Measurements from ENCODE around the gene IWS1. TPM values are rescaled to one million over a fixed set of nuclear protein-coding genes. Genes with fewer than 3 reads are reported as not detected.

IWS1 gene
- total RNA-seq, 1 experiment from 2014 or later, result 70.5 TPM

DNA sequence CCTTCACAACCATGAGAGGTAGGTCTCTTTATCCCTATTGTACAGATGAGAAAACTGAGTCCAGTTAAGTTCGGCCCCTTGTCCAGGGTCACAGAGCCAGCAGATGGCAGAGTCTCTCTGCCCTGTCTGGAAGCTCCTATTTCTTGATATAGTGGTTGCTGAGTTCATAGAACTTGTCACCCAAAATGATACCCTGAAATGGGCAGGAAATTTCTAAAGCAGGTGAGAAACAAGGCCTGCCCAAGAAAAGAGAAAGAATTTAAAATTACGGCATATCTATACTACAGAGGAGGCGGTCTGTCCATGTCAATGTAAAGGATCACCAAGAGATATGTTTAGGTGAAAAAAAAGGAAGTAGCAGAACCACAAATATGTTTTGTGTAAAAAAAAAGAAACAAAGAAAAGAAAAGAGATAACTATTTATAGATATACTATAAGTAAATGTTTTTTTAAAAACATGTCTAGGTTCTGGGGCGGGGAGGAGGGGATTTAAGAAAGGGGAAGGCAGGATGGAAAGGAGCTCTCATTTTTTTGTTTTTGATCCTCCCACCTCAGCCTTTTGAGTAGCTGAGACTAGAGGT is 49.0 kb upstream of the IWS1 start:
- CTCF ChIA-PET, result interaction anchor here (2.6 kb wide), 1 partner anchor 16 kb away, joined by 21 read pairs; no protein-coding TSS in a partner anchor
- no peak for ATAC-seq

More for the DNA sequence above, 49.0 kb upstream of the IWS1 start:
- no peak overlapping the region for H3K27ac Mint-ChIP-seq
- POLR2A ChIA-PET, result no interaction called here
- H3K36me3 Mint-ChIP-seq, result no peaks in the 10 kb centered on the region
- H3K27me3 Mint-ChIP-seq (ENCODE audit: low read depth), result no peaks in the 10 kb centered on the region; the same call in 1 of the 2 replicates
- TF ChIP-seq, protein P1, sequence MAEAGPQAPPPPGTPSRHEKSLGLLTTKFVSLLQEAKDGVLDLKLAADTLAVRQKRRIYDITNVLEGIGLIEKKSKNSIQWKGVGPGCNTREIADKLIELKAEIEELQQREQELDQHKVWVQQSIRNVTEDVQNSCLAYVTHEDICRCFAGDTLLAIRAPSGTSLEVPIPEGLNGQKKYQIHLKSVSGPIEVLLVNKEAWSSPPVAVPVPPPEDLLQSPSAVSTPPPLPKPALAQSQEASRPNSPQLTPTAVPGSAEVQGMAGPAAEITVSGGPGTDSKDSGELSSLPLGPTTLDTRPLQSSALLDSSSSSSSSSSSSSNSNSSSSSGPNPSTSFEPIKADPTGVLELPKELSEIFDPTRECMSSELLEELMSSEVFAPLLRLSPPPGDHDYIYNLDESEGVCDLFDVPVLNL (CRISPR knock-in tag; IDR thresholded peaks at IDR 0.05; ENCODE audit: borderline replicate concordance, low read depth), result no peak
- TF ChIP-seq, protein P2, sequence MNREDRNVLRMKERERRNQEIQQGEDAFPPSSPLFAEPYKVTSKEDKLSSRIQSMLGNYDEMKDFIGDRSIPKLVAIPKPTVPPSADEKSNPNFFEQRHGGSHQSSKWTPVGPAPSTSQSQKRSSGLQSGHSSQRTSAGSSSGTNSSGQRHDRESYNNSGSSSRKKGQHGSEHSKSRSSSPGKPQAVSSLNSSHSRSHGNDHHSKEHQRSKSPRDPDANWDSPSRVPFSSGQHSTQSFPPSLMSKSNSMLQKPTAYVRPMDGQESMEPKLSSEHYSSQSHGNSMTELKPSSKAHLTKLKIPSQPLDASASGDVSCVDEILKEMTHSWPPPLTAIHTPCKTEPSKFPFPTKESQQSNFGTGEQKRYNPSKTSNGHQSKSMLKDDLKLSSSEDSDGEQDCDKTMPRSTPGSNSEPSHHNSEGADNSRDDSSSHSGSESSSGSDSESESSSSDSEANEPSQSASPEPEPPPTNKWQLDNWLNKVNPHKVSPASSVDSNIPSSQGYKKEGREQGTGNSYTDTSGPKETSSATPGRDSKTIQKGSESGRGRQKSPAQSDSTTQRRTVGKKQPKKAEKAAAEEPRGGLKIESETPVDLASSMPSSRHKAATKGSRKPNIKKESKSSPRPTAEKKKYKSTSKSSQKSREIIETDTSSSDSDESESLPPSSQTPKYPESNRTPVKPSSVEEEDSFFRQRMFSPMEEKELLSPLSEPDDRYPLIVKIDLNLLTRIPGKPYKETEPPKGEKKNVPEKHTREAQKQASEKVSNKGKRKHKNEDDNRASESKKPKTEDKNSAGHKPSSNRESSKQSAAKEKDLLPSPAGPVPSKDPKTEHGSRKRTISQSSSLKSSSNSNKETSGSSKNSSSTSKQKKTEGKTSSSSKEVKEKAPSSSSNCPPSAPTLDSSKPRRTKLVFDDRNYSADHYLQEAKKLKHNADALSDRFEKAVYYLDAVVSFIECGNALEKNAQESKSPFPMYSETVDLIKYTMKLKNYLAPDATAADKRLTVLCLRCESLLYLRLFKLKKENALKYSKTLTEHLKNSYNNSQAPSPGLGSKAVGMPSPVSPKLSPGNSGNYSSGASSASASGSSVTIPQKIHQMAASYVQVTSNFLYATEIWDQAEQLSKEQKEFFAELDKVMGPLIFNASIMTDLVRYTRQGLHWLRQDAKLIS (CRISPR knock-in tag; IDR thresholded peaks at IDR 0.05; ENCODE audit: borderline replicate concordance), result no peak
- TF ChIP-seq, protein P3, sequence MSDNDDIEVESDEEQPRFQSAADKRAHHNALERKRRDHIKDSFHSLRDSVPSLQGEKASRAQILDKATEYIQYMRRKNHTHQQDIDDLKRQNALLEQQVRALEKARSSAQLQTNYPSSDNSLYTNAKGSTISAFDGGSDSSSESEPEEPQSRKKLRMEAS (CRISPR knock-in tag; IDR thresholded peaks at IDR 0.05), result no peak
- no peak for TF ChIP-seq ELF4 (CRISPR knock-in tag; IDR thresholded peaks at IDR 0.05; ENCODE audit: low read depth)
- no peak for TF ChIP-seq ZNF219 (CRISPR knock-in tag; IDR thresholded peaks at IDR 0.05; ENCODE audit: borderline replicate concordance)
- no peak for TF ChIP-seq ZBTB21 (CRISPR knock-in tag; IDR thresholded peaks at IDR 0.05; ENCODE audit: borderline replicate concordance)
- TF ChIP-seq, protein P4, sequence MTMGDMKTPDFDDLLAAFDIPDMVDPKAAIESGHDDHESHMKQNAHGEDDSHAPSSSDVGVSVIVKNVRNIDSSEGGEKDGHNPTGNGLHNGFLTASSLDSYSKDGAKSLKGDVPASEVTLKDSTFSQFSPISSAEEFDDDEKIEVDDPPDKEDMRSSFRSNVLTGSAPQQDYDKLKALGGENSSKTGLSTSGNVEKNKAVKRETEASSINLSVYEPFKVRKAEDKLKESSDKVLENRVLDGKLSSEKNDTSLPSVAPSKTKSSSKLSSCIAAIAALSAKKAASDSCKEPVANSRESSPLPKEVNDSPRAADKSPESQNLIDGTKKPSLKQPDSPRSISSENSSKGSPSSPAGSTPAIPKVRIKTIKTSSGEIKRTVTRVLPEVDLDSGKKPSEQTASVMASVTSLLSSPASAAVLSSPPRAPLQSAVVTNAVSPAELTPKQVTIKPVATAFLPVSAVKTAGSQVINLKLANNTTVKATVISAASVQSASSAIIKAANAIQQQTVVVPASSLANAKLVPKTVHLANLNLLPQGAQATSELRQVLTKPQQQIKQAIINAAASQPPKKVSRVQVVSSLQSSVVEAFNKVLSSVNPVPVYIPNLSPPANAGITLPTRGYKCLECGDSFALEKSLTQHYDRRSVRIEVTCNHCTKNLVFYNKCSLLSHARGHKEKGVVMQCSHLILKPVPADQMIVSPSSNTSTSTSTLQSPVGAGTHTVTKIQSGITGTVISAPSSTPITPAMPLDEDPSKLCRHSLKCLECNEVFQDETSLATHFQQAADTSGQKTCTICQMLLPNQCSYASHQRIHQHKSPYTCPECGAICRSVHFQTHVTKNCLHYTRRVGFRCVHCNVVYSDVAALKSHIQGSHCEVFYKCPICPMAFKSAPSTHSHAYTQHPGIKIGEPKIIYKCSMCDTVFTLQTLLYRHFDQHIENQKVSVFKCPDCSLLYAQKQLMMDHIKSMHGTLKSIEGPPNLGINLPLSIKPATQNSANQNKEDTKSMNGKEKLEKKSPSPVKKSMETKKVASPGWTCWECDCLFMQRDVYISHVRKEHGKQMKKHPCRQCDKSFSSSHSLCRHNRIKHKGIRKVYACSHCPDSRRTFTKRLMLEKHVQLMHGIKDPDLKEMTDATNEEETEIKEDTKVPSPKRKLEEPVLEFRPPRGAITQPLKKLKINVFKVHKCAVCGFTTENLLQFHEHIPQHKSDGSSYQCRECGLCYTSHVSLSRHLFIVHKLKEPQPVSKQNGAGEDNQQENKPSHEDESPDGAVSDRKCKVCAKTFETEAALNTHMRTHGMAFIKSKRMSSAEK (CRISPR knock-in tag; IDR thresholded peaks at IDR 0.05; ENCODE audit: borderline replicate concordance), result no peak
- TF ChIP-seq, protein P5, sequence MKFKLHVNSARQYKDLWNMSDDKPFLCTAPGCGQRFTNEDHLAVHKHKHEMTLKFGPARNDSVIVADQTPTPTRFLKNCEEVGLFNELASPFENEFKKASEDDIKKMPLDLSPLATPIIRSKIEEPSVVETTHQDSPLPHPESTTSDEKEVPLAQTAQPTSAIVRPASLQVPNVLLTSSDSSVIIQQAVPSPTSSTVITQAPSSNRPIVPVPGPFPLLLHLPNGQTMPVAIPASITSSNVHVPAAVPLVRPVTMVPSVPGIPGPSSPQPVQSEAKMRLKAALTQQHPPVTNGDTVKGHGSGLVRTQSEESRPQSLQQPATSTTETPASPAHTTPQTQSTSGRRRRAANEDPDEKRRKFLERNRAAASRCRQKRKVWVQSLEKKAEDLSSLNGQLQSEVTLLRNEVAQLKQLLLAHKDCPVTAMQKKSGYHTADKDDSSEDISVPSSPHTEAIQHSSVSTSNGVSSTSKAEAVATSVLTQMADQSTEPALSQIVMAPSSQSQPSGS (CRISPR knock-in tag; IDR thresholded peaks at IDR 0.05; ENCODE audit: borderline replicate concordance, low read depth), result no peak
- TF ChIP-seq TP53 (CRISPR knock-in tag; IDR thresholded peaks at IDR 0.05), result no peak
- TF ChIP-seq, protein P6, sequence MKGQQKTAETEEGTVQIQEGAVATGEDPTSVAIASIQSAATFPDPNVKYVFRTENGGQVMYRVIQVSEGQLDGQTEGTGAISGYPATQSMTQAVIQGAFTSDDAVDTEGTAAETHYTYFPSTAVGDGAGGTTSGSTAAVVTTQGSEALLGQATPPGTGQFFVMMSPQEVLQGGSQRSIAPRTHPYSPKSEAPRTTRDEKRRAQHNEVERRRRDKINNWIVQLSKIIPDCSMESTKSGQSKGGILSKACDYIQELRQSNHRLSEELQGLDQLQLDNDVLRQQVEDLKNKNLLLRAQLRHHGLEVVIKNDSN (CRISPR knock-in tag; IDR thresholded peaks at IDR 0.05), result no peak
- no peak for TF ChIP-seq FOXJ3 (CRISPR knock-in tag; IDR thresholded peaks at IDR 0.05; ENCODE audit: borderline replicate concordance)
- TF ChIP-seq ZNF121 (CRISPR knock-in tag; IDR thresholded peaks at IDR 0.05), result no peak
- TF ChIP-seq, protein P7, sequence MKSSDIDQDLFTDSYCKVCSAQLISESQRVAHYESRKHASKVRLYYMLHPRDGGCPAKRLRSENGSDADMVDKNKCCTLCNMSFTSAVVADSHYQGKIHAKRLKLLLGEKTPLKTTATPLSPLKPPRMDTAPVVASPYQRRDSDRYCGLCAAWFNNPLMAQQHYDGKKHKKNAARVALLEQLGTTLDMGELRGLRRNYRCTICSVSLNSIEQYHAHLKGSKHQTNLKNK (CRISPR knock-in tag; IDR thresholded peaks at IDR 0.05), result no peak
- TF ChIP-seq, protein P8, sequence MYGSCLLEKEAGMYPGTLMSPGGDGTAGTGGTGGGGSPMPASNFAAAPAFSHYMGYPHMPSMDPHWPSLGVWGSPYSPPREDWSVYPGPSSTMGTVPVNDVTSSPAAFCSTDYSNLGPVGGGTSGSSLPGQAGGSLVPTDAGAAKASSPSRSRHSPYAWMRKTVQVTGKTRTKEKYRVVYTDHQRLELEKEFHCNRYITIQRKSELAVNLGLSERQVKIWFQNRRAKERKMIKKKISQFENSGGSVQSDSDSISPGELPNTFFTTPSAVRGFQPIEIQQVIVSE (CRISPR knock-in tag; IDR thresholded peaks at IDR 0.05; ENCODE audit: borderline replicate concordance), result no peak
- TF ChIP-seq, protein P9, sequence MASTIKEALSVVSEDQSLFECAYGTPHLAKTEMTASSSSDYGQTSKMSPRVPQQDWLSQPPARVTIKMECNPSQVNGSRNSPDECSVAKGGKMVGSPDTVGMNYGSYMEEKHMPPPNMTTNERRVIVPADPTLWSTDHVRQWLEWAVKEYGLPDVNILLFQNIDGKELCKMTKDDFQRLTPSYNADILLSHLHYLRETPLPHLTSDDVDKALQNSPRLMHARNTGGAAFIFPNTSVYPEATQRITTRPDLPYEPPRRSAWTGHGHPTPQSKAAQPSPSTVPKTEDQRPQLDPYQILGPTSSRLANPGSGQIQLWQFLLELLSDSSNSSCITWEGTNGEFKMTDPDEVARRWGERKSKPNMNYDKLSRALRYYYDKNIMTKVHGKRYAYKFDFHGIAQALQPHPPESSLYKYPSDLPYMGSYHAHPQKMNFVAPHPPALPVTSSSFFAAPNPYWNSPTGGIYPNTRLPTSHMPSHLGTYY (CRISPR knock-in tag; IDR thresholded peaks at IDR 0.05), result no peak
- TF ChIP-seq ESRRA (CRISPR knock-in tag; IDR thresholded peaks at IDR 0.05; ENCODE audit: borderline replicate concordance), result no peak
- TF ChIP-seq, protein P10, sequence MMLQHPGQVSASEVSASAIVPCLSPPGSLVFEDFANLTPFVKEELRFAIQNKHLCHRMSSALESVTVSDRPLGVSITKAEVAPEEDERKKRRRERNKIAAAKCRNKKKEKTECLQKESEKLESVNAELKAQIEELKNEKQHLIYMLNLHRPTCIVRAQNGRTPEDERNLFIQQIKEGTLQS (CRISPR knock-in tag; conservative IDR thresholded peaks at IDR 0.05), result no peak
- no peak for TF ChIP-seq SMAD4 (CRISPR knock-in tag; IDR thresholded peaks at IDR 0.05)
- TF ChIP-seq, protein P11, sequence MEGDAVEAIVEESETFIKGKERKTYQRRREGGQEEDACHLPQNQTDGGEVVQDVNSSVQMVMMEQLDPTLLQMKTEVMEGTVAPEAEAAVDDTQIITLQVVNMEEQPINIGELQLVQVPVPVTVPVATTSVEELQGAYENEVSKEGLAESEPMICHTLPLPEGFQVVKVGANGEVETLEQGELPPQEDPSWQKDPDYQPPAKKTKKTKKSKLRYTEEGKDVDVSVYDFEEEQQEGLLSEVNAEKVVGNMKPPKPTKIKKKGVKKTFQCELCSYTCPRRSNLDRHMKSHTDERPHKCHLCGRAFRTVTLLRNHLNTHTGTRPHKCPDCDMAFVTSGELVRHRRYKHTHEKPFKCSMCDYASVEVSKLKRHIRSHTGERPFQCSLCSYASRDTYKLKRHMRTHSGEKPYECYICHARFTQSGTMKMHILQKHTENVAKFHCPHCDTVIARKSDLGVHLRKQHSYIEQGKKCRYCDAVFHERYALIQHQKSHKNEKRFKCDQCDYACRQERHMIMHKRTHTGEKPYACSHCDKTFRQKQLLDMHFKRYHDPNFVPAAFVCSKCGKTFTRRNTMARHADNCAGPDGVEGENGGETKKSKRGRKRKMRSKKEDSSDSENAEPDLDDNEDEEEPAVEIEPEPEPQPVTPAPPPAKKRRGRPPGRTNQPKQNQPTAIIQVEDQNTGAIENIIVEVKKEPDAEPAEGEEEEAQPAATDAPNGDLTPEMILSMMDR (IDR thresholded peaks at IDR 0.05), result no peak
- no peak overlapping the region for H3K4me3 Mint-ChIP-seq
- no peaks in the 10 kb centered on the region for H3K9me3 Mint-ChIP-seq
- H3K4me1 Mint-ChIP-seq, result no peaks in the 10 kb centered on the region
- no peak for DNase-seq (ENCODE audit: low spot score)
